Renal pelvis (tissue), 12 donors: ENCODE measurements around the gene ATG16L1. TPM values are rescaled to one million over a fixed set of nuclear protein-coding genes. Genes with fewer than 3 reads are reported as not detected.

Experiments
- DNase-seq: peaks from one replicate; pipeline ENCODE4 v3.0.0-alpha.2; 2013
- long read RNA-seq, 16 experiments: transcript quantifications; one replicate each; lab custom pipeline, GENCODE V29; 2026
- polyA plus RNA-seq, 3 donors: library from polyadenylated mRNA; unstranded; fragments of 120-200 nt; gene quantifications; one replicate each; pipeline ENCODE4 v1.2.1, GENCODE V29; 2013; ENCODE audit not compliant: insufficient read length in 3 of 3

Gene ATG16L1
- 10 to 100 TPM; 20.6 to 25.1 (median 23.8) TPM for polyA plus RNA-seq
- long read RNA-seq, donor 1, partial matches to known transcripts, result 0 of 4 reads
- long read RNA-seq, donor 1, other reads (novel, unspliced or antisense), result 0 of 4 reads
- long read RNA-seq, donor 2, partial matches to known transcripts, result 0 of 2 reads
- long read RNA-seq, donor 2, other reads (novel, unspliced or antisense), result 0 of 2 reads
- long read RNA-seq, donor 3, partial matches to known transcripts, result 0 of 2 reads
- long read RNA-seq, donor 3, other reads (novel, unspliced or antisense), result 0 of 2 reads
- long read RNA-seq, donor 4, partial matches to known transcripts, result 0 of 2 reads
- long read RNA-seq, donor 4, other reads (novel, unspliced or antisense), result 0 of 2 reads
- long read RNA-seq, donor 5, partial matches to known transcripts, result 0 of 2 reads
- long read RNA-seq, donor 5, other reads (novel, unspliced or antisense), result 0 of 2 reads
- long read RNA-seq, donor 6, result 0 reads
- long read RNA-seq, donor 7, partial matches to known transcripts, result 0 of 2 reads
- long read RNA-seq, donor 7, other reads (novel, unspliced or antisense), result 0 of 2 reads
- long read RNA-seq, donor 8, result 0 reads
- long read RNA-seq, donor 9, transcript ATG16L1-203 (18 exons, 3,405 nt), result major isoform, 5 of 5 reads
- long read RNA-seq, donor 9, partial matches to known transcripts, result 0 of 5 reads
- long read RNA-seq, donor 9, other reads (novel, unspliced or antisense), result 0 of 5 reads
- long read RNA-seq, donor 10, result 0 reads
- long read RNA-seq, donor 11, partial matches to known transcripts, result 0 of 1 reads
- long read RNA-seq, donor 11, other reads (novel, unspliced or antisense), result 0 of 1 reads
- long read RNA-seq, donor 12, partial matches to known transcripts, result 0 of 4 reads
- long read RNA-seq, donor 12, other reads (novel, unspliced or antisense), result 0 of 4 reads
- long read RNA-seq, donor 13, partial matches to known transcripts, result 0 of 2 reads
- long read RNA-seq, donor 13, other reads (novel, unspliced or antisense), result 0 of 2 reads
- long read RNA-seq, donor 14, result 0 reads
- long read RNA-seq, donor 15, partial matches to known transcripts, result 8 of 14 reads
- long read RNA-seq, donor 15, other reads (novel, unspliced or antisense), result 0 of 14 reads
- long read RNA-seq, donor 16, partial matches to known transcripts, result 0 of 4 reads
- long read RNA-seq, donor 16, other reads (novel, unspliced or antisense), result 0 of 4 reads

DNA sequence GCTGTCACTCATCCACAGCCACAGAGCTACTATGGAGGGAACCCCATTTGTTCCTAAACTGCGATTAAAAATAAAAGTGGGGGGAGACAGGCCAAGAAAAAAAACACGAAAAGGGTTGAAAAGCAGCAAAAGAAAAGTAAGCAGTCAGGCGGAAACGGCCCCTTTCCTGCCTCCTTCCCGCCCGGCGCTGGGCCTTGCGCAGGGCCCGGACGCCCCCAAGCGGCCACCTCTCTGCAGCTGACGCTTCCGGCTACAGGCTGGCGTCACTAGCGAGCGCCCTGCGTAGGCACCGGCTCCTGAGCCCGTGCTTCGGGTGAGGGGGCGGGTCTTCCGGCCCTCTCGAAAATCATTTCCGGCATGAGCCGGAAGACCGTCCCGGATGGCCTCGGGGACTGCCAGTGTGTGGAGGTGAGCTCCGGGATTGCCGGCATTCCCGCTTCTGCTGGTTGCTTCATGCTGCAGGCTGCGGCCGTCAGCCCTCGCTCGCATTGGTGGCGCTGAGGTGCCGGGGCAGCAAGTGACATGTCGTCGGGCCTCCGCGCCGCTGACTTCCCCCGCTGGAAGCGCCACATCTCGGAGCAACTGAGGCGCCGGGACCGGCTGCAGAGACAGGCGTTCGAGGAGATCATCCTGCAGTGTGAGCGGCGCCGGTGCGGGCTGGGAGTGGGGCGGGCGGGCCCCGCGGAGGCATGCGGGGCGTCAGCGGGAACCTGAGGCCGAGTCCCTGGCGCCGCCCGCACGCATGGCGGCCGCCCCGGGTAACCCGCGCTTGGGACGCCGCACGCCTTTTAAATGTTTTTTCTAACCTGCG lies at the start of gene ATG16L1:
TSS of gene ATG16L1 (plus strand) at position 368 of the 811 bp plus-strand sequence. CDS start at position 523, 155 bp downstream.
- peak; percentile 96 for DNase-seq

DNA sequence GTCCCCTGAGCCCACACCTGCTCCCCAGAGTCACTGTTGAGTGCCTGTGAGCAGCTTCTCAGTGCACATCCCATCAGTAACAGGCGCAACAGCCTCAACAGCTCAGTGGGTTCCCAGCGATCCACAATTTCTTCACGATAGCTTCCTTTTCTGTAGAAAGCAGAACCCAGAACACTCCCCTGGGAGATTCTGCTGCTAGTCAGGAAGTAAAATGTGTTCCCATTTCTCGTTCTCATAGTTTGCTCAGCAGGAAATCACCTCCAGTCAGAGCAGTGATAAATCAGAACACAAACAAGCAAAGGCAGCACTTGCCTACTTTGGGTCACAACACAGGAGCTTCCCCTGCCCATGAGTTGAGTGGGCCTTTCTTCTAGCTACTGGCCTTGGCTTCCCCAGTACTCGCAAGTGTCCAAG lies 48.9 kb upstream of the ATG16L1 start:
- DNase-seq, result no peak

DNA sequence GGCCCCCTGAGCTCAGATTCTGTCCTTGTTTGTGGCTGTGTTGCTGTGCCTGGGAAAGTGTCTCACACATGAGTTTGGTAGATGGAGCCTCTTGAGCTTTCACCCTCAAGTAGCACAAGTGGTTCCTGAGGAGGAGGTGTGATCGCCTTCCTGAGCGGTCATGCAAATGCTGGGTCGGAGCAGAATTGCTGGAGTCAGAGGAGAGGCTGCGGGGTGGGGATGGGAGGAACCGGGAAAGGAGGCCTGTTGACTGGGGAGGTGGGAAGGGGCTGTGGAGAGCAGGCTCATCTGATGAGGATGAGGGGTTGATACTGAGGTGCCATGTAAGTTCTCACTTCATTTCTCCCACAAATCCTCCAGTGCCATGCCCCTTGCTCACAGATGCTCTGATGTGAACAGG lies 48.4 kb upstream of the ATG16L1 start:
- DNase-seq, result no peak

DNA sequence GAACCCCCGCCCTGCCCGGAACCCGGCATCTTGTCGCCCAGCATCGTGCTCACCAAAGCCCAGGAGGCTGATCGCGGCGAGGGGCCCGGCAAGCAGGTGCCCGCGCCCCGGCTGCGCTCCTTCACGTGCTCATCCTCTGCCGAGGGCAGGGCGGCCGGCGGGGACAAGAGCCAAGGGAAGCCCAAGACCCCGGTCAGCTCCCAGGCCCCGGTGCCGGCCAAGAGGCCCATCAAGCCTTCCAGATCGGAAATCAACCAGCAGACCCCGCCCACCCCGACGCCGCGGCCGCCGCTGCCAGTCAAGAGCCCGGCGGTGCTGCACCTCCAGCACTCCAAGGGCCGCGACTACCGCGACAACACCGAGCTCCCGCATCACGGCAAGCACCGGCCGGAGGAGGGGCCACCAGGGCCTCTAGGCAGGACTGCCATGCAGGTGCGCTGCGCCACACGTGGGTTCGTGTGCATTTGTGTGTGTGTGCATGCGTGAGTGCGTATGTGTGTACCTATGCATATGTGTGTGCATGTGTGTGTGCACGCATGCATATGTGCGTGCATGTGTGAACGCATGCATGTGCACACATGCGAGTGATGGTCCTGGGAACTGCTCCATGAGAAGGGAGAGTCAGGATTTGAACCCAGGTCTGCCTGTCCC lies 47.1 kb upstream of the ATG16L1 start:
- no peak for DNase-seq

DNA sequence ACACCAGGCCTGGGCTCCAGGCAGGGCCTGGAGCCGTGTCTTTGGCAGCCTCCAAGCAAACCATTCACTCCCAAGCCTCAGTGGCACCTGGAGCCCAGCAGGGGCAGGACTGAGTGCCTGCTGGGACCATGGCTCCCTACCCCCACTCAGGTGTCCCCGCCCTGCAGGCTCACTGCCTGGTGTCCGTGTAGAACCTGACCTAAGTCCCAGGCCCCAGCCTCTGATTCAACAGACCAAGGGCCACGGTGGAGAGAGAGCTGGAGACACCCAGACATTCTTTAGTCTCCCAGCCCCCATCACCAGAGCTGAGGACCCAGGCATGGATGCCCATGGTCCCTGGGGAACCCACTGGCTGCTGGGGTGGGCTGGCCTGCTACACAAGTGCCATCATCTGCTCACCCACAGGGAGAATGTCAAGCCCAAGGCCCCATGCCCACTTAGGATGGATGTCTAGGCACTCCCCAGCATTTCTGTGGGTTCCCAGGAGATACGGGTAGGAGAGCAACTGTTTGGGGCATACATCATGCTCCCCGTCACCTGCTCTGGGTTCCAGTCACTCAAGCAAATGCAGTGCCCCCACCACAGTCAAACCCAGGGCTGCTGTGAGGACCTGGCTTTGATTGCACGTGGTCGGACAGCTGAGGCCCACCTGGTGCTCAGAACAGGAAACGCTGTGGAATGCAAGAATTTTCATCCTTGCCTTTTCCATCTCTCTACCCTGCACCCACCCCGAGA lies 42.9 kb upstream of the ATG16L1 start:
- DNase-seq, result no peak

DNA sequence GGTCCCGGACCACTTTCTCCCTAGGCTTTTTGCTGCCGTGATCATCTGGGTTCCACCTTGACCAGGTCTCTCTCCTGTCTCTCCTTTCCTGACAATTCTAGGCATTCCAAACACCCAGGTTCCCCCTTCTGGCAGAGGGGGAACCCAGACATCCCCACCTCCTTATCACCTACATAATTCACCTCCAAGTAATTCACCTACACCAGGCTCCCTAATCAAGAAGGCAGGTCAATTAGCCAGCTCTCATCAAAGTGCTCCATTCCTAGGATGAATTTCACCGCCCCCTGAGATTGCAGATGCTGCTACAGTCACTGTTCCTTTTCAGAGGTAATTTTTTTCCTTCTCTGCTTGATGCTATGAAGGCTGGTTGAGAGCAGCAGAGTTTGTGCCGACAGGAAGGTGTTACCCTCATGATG lies 42.3 kb upstream of the ATG16L1 start:
- no peak for DNase-seq

DNA sequence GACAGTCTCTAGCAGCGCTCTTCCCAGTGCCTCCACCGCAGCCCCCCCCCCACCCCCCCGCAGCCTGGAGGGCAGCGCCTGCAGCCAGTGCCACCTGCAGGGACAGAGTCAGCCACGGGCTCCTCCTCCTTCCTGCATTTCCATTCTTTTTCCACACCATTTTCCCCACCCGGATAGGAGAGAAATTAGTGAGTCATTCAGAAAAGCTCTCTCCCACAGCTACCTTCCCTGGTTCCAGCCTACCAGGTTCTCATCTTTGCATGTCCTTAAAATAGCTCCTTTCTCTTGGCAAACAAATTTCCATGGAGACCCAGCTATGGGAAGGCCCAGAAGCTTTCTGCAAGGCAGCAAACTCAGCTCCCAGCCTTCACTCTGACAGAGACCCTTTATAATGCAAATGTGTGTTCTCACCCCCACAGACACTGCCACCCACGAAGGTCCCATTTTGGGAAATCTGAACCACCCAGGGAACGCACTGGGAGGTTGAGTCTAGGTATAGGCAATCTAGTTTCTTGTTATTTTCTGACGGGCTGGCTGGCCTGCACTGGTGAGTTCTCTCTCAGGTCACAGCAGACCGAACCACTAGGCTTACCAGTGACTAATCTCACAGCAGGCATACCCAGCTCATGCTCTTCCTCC lies 41.8 kb upstream of the ATG16L1 start:
- DNase-seq, result peak; percentile 3

DNA sequence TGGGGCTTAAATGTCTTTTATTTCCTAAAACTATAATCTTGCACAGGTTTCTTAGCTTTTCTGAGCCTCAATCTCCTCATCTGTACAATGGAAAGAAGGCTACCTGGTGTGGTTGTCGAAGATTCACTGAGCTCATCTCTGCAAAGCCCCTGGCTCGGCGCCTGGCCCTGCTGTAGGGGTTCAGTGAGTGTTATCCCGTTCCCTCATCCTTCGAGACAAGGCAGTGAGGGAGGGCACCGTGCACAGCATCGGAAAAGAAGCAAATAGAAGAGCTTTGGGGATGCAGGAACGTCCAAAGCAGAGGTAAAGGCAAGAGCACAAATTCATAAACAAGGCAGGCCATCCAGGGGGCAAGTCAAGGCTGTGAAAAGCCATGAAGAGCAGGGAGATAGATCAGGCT lies 41.2 kb upstream of the ATG16L1 start:
- no peak for DNase-seq

DNA sequence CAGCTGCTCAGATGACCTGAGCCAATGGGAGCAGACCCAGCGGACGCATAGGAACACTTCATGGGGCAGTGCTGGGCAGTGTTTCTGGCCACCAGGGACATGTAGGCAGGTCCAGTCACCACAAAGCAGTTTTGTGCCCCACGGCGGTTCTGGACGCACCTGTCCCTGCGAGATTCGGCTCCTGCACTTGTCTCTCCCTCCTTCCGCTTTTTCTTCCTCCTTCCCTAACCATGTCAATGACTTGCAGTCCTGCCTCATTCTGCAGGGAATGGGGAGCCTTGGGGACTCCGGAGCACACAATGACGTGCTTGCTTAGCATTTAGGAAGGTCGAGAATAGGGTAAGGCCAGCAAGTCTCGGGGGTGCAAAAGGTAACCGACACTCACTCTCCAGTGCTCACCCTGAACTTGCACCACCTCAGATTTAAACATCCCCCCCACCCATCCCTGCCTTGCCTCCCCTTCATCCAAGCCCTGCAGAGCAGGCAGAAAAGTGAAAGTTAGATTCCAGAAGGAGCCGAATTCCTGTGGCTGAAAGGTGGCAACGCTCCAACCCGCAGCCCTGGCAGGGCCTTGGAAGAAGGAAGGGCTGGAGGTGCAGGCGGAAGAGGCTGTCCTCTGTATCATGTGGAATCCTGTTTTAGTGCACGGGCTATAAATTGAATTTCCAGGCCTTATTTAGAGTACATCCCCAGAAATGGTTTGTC lies 40.5 kb upstream of the ATG16L1 start:
- DNase-seq, result peak; percentile 15

DNA sequence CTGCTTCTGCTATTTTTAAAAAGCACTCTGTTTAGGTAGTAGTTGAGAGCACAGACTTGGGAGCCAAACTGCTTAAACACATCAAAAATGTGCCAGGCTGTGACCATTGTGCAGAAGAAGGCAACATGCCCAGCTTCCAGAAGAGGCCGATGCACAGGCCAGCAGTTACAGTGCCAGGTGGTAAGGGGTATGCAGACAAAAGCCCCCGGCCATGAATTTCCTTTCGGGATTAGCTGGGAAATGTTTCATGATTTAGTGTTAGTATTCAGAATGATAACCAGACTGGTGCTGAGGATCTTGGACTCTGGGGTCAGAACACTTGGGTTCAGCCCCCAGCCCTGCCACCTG lies 40.0 kb upstream of the ATG16L1 start:
- no peak for DNase-seq

DNA sequence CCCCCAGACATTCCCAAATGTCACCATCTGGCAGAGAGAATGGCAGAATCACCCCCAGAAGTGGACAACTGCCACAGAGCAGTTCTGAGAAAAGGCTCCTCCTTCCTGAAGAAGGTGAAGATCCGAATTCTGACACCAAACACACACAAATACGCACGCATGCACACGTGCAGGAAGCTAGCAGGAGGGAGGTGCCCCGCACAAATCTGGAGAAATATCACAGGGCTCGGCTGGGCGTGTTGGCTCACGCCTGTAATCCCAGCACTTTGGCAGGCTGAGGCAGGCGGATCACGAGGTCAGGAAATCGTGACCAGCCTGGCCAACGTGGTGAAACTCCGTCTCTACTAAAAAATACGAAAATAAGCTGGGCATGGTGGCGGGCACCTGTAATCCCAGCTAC lies 38.5 kb upstream of the ATG16L1 start:
- DNase-seq, result no peak

DNA sequence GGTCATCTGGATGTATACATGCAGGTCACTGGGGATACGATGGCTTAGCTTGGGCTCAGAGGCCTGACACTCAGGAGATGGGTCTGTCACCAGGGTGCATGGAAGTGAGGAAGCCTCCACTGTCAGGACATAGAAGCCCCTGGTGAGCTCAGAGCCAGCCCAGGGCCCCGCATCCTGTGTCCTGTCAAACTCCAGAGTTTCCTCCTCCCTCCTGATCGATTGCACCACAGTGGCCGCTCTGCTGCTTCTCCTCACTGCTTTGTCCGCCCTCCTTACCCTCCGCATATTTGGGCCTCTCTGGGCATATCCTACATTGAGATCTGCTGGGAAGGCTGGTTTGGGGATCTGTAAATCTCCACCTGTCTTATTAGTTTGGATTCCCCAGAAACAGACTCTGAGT lies 37.5 kb upstream of the ATG16L1 start:
- no peak for DNase-seq

DNA sequence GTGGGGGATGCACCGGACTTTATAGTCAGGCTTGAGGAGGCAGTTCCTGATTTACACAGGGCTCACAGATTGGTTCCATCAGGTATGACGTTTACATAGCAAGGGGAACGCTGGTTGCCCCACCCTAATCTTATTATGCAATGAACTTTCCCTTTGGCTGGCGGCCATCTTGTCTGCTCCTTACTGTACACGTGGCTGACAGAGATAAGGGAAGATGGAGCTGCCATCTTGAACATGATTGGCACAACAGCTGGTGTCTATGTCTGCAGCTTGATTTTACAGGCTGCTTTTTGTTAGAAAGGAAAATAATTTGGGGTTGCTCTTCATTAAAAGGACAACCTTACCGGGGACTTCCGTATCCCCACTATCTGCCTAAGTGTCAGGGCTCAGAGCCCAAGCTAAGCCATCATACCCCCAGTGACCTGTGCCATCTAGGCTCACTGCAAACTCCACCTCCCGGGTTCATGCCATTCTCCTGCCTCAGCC lies 33.5 kb upstream of the ATG16L1 start:
- DNase-seq, result no peak

DNA sequence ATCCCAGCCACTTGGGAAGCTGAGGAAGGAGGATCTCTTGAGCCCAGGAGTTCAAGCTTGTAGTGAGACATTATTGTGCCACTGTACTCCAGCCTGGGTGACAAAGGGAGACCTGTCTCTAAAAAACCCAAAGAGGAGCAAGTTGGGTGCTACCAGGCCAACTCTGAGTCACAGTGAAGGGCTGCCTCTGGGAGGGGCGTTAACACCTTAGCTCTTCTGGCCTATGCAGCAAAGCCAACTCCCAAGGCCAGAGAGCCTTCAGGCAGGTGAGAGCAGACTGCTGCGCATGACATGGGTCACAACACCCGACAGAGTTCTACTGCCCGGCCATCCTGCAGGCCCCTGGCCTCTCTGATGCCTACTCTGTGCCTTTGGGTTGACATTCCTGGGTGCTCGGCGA lies 32.6 kb upstream of the ATG16L1 start:
- DNase-seq, result no peak

DNA sequence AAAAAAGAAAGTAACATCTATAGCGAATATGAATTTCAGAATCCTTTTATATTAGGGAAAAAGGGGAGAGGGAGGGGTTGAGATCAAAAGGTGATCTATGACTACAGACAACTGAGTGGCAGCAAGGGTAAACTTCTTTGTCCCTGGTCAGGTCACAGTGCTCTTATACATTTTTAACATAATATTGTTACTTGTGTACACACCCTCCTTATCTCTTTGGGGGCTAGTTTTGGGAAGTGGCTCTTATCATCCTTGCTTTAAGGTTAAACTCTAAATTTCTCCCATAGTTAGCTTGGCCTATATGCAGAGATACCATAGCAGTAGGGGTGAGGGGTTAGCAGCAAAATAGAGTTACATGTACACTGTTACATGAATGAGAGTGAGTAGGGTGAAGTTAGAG lies 31.6 kb upstream of the ATG16L1 start:
- no peak for DNase-seq

DNA sequence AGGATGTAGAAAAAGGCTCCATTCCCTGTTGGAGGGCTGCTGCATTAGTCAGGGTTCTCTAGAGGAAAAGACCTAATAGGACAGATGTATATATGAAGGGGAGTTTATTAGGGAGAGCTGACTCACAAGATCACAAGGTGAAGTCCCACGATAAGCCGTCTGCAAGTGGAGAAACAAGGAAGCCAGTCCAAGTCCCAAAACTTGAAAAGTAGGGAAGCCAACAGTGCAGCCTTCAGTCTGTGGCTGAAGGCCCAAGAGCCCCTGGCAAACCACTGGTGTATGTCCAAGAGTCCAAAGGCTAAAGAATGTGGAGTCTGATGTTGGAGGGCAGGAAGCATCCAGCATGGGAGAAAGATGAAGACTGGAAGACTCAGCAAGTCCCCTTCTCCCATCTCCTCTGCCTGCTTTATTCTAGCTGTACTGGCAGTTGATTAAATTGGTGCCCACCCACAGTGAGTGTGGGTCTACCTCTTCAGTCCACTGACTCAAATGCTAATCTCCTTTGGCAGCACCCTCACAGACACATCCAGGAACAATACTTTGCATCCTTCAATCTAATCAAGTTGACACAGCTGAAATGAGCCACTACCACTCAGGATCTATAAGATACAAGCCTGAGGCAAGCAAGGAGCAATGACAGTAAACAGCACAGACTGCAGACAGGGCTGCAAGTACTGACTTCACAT lies 30.0 kb upstream of the ATG16L1 start:
- no peak for DNase-seq

DNA sequence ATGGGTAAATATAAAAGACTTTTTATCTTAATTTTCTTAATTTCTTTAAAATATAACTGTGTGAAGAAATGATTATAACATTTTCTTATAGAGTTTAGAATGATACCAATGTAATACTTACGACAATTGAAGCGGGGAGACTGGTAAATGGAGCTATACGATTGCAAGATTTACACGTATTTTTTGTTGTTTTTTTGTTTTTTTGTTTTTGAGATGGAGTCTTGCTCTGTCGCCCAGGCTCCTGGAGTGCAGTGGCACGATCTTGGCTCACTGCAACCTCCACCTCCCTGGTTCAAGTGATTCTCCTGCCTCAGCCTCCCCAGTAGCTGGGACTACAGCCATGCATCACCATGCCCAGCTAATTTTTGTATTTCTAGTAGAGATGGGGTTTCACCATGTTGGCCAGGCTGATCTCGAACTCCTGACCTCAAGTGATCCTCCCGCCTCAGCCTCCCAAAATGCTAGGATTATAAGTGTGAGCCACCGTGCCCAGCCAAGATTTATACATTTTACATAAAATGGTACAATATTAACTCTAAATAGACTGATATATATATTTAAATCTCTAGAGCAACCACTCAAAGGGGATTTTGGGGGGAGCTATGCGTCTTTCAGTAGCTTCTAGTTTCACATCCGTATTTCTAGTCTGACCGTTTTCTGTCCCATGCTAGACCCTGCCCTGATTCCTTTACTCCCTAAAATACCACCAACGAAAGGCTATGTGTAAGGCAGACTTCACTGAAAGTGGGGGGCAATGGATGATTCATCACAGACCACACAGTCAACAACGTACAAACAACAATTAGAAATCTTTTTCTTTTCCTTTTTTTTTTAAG lies 28.2 kb upstream of the ATG16L1 start:
- DNase-seq, result no peak
